22Rv1 (cell line): ENCODE measurements around the gene HES4.
A peak's percentile ranks its signal among the peaks of the same experiment; 100 is the strongest.
"Not testable (repeated sequence)": the region's sequence is repeated elsewhere in the genome, so short reads cannot be mapped to it uniquely, and the experiment has no call there.

Experiments used
- H3K27ac ChIP-seq: fragments of 450-650 bp; 2 replicates; pipeline ENCODE4 v1.5.1; 2017
- ZFX ChIP-seq: fragments of 450-650 bp; IDR thresholded peaks from 2 replicates; pipeline ENCODE4 v1.6.1; 2017; ENCODE audit warnings: antibody characterized with exemption, borderline replicate concordance
- TF ChIP-seq, protein P1 (sequence below): fragments of 450-650 bp; IDR thresholded peaks from 2 replicates; pipeline ENCODE4 v1.5.1; 2017; ENCODE audit warnings: mild to moderate bottlenecking

The HES4 gene

DNA sequence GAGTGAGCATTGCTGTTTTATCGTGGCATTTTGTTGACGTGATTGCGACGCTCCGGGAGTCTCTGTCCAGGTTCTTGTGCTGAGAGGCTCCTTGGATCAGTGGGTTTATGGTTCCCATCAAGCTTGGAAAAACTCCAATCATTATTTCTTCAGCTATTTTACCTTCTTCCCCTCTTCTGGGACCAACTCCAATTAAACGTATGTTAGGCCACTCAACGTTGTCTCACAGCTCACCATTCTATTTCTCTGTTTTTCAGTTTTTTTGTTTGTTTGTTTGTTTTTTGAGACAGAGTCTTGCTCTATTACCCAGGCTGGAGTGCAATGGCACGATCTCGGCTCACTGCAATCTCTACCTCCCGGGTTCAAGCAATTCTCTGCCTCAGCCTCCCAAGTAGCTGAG is 8.0 kb downstream of the HES4 start:
- H3K27ac ChIP-seq: no peak overlapping the region
- TF ChIP-seq, protein P1, sequence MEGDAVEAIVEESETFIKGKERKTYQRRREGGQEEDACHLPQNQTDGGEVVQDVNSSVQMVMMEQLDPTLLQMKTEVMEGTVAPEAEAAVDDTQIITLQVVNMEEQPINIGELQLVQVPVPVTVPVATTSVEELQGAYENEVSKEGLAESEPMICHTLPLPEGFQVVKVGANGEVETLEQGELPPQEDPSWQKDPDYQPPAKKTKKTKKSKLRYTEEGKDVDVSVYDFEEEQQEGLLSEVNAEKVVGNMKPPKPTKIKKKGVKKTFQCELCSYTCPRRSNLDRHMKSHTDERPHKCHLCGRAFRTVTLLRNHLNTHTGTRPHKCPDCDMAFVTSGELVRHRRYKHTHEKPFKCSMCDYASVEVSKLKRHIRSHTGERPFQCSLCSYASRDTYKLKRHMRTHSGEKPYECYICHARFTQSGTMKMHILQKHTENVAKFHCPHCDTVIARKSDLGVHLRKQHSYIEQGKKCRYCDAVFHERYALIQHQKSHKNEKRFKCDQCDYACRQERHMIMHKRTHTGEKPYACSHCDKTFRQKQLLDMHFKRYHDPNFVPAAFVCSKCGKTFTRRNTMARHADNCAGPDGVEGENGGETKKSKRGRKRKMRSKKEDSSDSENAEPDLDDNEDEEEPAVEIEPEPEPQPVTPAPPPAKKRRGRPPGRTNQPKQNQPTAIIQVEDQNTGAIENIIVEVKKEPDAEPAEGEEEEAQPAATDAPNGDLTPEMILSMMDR: no peak
- TF ChIP-seq ZFX: no peak

DNA sequence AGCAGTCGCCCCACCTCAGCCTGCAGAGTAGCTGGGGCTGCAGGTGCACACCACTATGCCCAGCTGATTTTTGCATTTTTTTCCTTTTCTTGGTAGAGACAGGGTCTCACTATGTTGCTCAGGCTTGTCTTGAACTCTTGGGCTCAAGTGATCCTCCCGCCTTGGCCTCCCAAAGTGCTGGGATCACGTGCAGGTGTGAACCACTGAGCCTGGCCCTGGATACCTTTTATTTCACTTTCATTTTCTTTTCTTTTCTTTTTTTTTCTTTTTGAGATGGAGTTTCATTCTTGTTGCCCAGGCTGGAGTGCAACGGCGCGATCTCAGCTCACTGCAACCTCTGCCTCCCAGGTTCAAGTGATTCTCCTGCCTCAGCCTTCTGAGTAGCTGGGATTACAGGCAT is 8.6 kb downstream of the HES4 start:
- not testable (repeated sequence) for H3K27ac ChIP-seq

DNA sequence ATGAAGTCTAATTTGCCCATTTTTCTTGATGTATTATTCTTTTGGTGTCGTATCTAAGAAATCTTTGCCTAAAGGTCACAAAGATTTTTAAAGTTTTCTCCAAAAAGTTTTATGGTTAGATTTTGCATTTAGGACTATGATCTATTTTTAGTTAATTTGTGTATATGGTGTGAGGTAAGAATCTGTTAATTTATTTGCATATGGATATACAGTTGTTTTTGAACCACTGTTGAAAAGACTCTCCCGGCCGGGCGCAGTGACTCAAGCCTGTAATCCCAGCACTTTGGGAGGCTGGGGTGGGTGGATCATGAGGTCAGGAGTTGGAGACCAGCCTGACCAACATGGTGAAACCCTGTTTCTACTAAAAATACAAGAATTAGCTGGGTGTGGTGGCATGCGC is 11.8 kb downstream of the HES4 start:
- not testable (repeated sequence) for H3K27ac ChIP-seq

DNA sequence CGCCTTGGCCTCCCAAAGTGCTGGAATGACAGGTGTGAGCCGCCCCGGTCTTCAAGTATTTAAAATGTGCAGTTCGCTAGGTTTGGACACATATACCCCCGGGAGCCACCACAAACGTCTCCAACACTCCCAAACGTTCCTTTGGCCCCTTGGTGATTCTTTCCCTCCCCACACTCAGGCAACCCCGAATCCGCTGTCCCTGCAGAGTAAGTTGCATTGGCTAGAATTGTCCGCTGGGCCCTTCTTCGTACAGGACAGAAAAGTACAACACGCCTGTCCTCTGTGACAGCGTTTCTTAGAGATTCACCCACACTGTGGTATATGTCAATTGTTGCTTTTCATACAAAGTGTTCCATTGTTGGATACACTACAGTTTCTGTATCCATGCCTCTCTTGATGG is 14.8 kb downstream of the HES4 start:
- H3K27ac ChIP-seq: no peak overlapping the region
- TF ChIP-seq, protein P1: no peak
- no peak for TF ChIP-seq ZFX

DNA sequence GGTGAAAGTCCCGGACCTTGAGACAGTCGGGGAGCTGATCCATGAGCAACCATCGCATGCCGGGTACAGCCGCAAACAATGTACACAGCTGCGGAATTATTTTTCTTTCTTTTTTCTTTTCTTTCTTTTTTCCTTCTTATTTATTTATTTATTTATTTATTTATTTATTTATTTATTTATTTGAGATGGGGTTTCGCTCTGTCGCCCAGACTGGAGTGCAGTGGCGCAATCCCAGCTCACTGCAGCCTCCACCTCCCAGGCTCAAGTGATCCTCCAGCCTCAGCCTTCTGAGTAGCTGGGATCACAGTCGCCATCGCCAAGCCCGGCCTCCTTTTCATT is 15.5 kb downstream of the HES4 start:
- TF ChIP-seq ZFX: no peak
- TF ChIP-seq, protein P1: peak; percentile 20
- no peak overlapping the region for H3K27ac ChIP-seq

DNA sequence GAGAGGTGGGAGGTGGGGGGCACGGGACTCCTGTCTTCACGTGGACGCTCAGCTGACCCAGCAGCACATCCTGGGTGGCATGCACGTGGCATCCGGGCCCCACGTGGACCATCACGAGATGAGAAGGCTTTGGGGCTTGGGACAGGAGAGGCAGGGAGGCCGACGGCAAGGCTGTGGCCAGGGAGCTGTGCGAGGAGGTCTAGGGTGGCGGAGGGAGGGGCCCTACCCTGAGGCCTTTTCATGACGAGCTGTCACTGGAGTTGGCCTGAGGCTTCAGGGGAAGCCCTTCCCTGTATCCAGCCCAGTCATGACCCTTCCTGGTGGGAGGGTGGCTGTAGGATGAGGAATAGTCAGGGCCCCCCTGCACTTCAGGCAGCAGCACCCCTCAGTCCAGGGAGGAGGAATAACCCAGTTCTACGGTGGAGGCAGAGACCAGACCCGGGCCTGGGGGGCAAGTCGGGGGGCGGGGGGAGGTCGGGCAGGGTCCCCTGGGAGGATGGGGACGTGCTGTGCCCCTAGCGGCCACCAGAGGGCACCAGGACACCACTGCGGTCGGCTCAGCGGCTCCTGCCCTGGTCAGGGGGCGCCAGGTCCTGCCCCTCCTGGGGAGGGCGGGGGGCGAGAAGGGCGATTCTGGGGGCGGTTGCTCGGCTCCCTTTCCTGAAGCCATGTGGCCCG is 16.0 kb downstream of the HES4 start:
- no peak overlapping the region for H3K27ac ChIP-seq
- TF ChIP-seq, protein P1: peak; percentile 93
- TF ChIP-seq ZFX: no peak

DNA sequence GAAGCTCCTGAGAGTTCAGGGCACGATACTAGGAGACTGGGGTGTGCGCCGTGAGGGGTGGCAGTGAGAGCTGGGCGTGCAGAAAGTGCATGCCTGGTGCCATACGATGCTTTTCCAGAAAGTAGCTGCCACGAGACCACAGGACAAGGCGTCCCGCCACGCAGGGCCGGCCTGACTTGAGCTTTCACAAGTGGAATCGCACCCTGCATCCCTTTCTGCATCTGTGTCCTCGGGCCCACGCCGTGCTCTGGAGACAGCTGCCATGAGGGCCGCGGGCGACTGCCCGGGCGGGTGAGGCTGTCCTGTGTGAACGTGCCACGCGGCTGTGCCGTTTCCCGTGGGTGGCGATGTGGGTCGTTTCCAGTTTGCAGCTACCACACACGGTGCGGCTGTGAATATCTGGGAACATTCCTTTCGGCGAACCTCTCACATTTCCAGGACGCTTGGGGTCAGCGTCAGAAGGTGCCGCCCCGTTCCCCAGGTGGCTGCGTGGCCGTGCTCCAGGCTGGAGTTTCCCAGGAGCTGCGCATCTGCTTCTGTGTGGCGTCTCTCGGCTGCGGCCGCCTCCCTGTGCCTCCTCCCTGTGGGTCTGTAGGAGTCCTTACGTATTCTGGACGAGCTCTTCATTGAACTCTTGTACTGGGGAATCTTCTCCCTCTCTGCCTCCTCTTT is 17.0 kb downstream of the HES4 start:
- H3K27ac ChIP-seq: no peak overlapping the region
- no peak for TF ChIP-seq ZFX
- TF ChIP-seq, protein P1: no peak

DNA sequence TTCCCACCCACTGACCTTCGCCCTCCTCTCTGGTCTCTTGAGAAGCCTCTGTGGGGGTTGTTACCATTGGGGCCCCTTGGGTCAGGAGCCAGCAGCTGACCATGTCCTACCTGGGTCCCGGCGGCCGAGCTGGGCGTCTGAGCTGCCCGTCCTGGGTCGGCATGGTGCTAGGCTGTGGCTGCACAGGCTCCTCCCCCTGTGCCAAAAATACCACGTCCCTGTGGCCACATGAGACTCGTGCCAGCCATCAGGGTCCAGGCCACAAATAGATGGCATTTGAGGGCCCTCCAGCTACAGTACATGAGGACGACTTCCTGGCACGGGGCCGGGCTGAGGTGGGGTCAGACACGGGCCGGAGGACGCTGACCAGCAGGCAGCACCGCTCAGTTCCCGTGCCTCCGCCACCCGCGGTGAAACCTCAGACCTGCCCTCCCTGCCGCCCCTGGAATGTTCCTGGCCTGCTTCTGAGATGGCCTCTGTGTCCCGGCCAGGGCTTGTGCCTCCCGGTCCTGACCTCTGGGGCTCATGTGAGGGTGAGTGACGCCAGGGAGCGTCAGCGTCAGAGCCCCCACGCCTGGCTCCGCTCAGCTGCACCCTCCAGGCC is 17.8 kb downstream of the HES4 start, which contains the start of gene PERM1:
Gene PERM1, minus strand, starts transcription at position 139 of the 604 bp plus-strand sequence. CDS start 1,064 bp downstream, outside the sequence.
- TF ChIP-seq, protein P1: no peak
- TF ChIP-seq ZFX: no peak

More for the DNA sequence above, 17.8 kb downstream of the HES4 start, which contains the start of gene PERM1:
- no peak within 1 kb of the TSS for H3K27ac ChIP-seq
